PC-3 (cell line): Measurements from ENCODE around the gene GMPPB. TPM values are rescaled to one million over a fixed set of nuclear protein-coding genes. Genes with fewer than 3 reads are reported as not detected.

ENCODE experiments used
- ATAC-seq: fragments of 200-7000 bp; cut with Tn5 transposase; 2 replicates; pipeline ENCODE4 v1.9.1; 2020; ENCODE audit warnings: mild to moderate bottlenecking, moderate library complexity
- BruUV-seq: library from RNA; stranded (reverse); fragments of 400-500 nt; replicated peaks from 2 replicates; lab custom pipeline; 2021; lab: Mats Ljungman, UMichigan
- CTCF ChIA-PET: fragments of 300-600 bp; sonication (Branson Sonifier 250); formaldehyde crosslinking; loops from one replicate; lab custom pipeline; 2022; ENCODE audit warnings: antibody characterized with exemption; lab: Charles Lee
- POLR2A ChIA-PET: fragments of 300-600 bp; sonication (Branson Sonifier 250); formaldehyde crosslinking; loops from one replicate; lab custom pipeline; 2022; ENCODE audit warnings: antibody characterized with exemption; ENCODE audit not compliant: unreplicated experiment; lab: Charles Lee
- DNase-seq: peaks from one replicate; pipeline ENCODE4 v3.0.0-alpha.2; 2015
- H2AFZ ChIP-seq: fragments of 300-600 bp; sonication (generic); 2 replicates; pipeline ENCODE4 v1.6.0; 2016; ENCODE audit warnings: antibody characterized with exemption, low read length
- H3F3A ChIP-seq: fragments of 300-600 bp; sonication (generic); one replicate; pipeline ENCODE4 v1.6.0; 2017; ENCODE audit warnings: antibody characterized with exemption, low read length, control low read depth, mild to moderate bottlenecking; ENCODE audit not compliant: unreplicated experiment
- H3K27ac ChIP-seq: fragments of 300-600 bp; sonication (generic); 2 replicates; pipeline ENCODE4 v1.5.1; 2016; ENCODE audit warnings: mild to moderate bottlenecking, low read length
- H3K27me3 ChIP-seq: fragments of 300-600 bp; sonication (generic); 2 replicates; pipeline ENCODE4 v1.6.1; 2016; ENCODE audit warnings: low read length, mixed read lengths
- H3K36me3 ChIP-seq: fragments of 300-600 bp; sonication (generic); 2 replicates; pipeline ENCODE4 v1.6.1; 2016; ENCODE audit warnings: low read depth, mixed run types, low read length, mixed read lengths
- H3K4me1 ChIP-seq: fragments of 300-600 bp; sonication (generic); 2 replicates; pipeline ENCODE4 v1.5.1; 2016; ENCODE audit warnings: low read length; ENCODE audit not compliant: insufficient read depth
- H3K4me2 ChIP-seq: fragments of 300-600 bp; sonication (generic); 2 replicates; pipeline ENCODE4 v1.6.0; 2016; ENCODE audit warnings: low read length
- H3K4me3 ChIP-seq: fragments of 300-600 bp; sonication (generic); 2 replicates; pipeline ENCODE4 v1.5.1; 2016; ENCODE audit warnings: mild to moderate bottlenecking, low read length, mixed read lengths
- H3K79me2 ChIP-seq: fragments of 300-600 bp; sonication (generic); 2 replicates; pipeline ENCODE4 v1.6.1; 2017; ENCODE audit warnings: low read length, mixed read lengths
- H3K9ac ChIP-seq: fragments of 300-600 bp; sonication (generic); 2 replicates; pipeline ENCODE4 v1.6.0; 2016; ENCODE audit warnings: mild to moderate bottlenecking, low read length
- H3K9me2 ChIP-seq: fragments of 300-600 bp; sonication (generic); replicated peaks from 2 replicates; pipeline ENCODE4 v1.6.1; 2016; ENCODE audit warnings: mixed run types, low read length, mixed read lengths
- H3K9me3 ChIP-seq: fragments of 300-600 bp; sonication (generic); 2 replicates; pipeline ENCODE4 v1.6.1; 2016; ENCODE audit warnings: low read length, mixed read lengths
- H4K20me1 ChIP-seq: fragments of 300-600 bp; sonication (generic); 2 replicates; pipeline ENCODE4 v1.6.1; 2016; ENCODE audit warnings: low read length, mixed read lengths
- EZH2 ChIP-seq: fragments of 300-600 bp; sonication (generic); IDR thresholded peaks from one replicate; pipeline ENCODE4 v1.6.1; 2017; ENCODE audit warnings: antibody characterized with exemption, mild to moderate bottlenecking, low read length; ENCODE audit not compliant: unreplicated experiment
- EZH2phosphoT487 ChIP-seq: fragments of 300-600 bp; sonication (generic); IDR thresholded peaks from 2 replicates; pipeline ENCODE4 v1.6.1; 2018; ENCODE audit warnings: mild to moderate bottlenecking, antibody characterized with exemption, low read length, borderline replicate concordance
- intact Hi-C: fragments of 100-400 bp; cut with micrococcal nuclease; formaldehyde crosslinking; loops from 2 replicates; pipeline ENCODE4 v1.9.0; 2023
- total RNA-seq: library from RNA; depleted of rRNA; stranded (reverse); fragments of >200 nt; gene quantifications from 2 replicates; pipeline ENCODE4 v1.2.3, GENCODE V29; 2014
- TF ChIP-seq, protein P1 (sequence below): fragments of 300-600 bp; sonication (generic); conservative IDR thresholded peaks from 2 replicates; pipeline ENCODE4 v1.5.1; 2017; ENCODE audit warnings: antibody characterized with exemption, low read depth, mild to moderate bottlenecking, low read length

The GMPPB gene
- total RNA-seq, 1 experiment from 2014 or later = 69.5 TPM

DNA sequence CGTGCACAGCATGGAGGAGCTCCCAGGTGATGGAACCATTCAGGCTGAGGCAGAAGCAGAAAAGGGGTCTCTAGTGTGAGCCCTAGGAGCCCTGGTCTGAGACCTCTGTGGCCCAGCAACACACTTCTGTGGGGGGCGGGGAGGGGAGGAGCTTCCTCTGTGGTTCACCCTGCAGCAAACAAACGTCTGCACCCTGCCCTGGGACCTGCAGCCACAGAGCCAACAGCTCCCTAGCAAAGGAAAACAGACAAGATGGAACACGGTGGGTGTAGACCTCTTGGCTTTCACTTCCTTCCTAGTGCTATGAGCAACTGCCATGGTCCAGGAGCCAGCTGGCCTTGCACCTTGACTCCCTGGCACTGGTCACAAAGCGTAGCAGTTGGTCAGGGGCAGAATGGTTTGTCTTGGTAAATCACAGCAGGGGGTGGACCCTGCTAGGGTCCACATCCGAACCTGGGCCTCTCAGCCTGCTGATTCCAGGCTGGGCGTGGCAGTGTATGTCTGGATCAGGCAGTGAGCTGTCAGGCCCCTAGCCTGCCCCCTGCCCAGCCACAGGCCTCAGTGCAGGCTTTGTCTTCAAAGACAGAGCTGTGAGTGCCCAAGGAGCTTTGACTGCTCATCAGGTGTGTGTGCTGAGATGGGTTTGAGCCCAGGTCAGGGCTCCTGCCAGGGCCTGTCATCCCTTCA is 11.0 kb downstream of the GMPPB start:
- BruUV-seq = no TSS peak
- Histone ChIP-seq H3K9ac (no peak overlapping the region), H3K4me2 (no peak overlapping the region), H4K20me1 (no peaks in the 10 kb centered on the region), H3K36me3 (no peaks in the 10 kb centered on the region), H3K4me1 (no peaks in the 10 kb centered on the region), H2AFZ (no peak overlapping the region), H3F3A (no peaks in the 10 kb centered on the region), H3K27ac (no peak overlapping the region), H3K4me3 (no peak overlapping the region), H3K27me3 (no peaks in the 10 kb centered on the region), H3K9me3 (no peaks in the 10 kb centered on the region), H3K79me2 (no peaks in the 10 kb centered on the region), H3K9me2 (no peaks in the 10 kb centered on the region)
- ATAC-seq (no peak), DNase-seq (no peak)
- TF ChIP-seq EZH2phosphoT487 = no peak
- no peak for TF ChIP-seq EZH2
- TF ChIP-seq, protein P1, sequence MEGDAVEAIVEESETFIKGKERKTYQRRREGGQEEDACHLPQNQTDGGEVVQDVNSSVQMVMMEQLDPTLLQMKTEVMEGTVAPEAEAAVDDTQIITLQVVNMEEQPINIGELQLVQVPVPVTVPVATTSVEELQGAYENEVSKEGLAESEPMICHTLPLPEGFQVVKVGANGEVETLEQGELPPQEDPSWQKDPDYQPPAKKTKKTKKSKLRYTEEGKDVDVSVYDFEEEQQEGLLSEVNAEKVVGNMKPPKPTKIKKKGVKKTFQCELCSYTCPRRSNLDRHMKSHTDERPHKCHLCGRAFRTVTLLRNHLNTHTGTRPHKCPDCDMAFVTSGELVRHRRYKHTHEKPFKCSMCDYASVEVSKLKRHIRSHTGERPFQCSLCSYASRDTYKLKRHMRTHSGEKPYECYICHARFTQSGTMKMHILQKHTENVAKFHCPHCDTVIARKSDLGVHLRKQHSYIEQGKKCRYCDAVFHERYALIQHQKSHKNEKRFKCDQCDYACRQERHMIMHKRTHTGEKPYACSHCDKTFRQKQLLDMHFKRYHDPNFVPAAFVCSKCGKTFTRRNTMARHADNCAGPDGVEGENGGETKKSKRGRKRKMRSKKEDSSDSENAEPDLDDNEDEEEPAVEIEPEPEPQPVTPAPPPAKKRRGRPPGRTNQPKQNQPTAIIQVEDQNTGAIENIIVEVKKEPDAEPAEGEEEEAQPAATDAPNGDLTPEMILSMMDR = no peak
- POLR2A ChIA-PET = no interaction called here
- CTCF ChIA-PET = no interaction called here
- intact Hi-C loops = no loop called here

GRCh38 chr3:49712166-49712565 is 11.6 kb downstream of the GMPPB start:
- DNase-seq (no peak), ATAC-seq (no peak)
- ChIA-PET POLR2A (no interaction called here), CTCF (no interaction called here)
- no TSS peak for BruUV-seq
- Histone ChIP-seq H3K9me3 (no peaks in the 10 kb centered on the region), H4K20me1 (no peaks in the 10 kb centered on the region), H3K4me1 (no peaks in the 10 kb centered on the region), H3K4me2 (no peak overlapping the region), H3K9ac (no peak overlapping the region), H3K79me2 (no peaks in the 10 kb centered on the region), H3K4me3 (no peak overlapping the region), H3K27me3 (no peaks in the 10 kb centered on the region), H3K36me3 (no peaks in the 10 kb centered on the region), H3K27ac (no peak overlapping the region), H3F3A (no peaks in the 10 kb centered on the region), H3K9me2 (no peaks in the 10 kb centered on the region), H2AFZ (no peak overlapping the region)
- TF ChIP-seq EZH2 (no peak), EZH2phosphoT487 (no peak)
- TF ChIP-seq, protein P1 = no peak
- intact Hi-C loops = no loop called here

DNA sequence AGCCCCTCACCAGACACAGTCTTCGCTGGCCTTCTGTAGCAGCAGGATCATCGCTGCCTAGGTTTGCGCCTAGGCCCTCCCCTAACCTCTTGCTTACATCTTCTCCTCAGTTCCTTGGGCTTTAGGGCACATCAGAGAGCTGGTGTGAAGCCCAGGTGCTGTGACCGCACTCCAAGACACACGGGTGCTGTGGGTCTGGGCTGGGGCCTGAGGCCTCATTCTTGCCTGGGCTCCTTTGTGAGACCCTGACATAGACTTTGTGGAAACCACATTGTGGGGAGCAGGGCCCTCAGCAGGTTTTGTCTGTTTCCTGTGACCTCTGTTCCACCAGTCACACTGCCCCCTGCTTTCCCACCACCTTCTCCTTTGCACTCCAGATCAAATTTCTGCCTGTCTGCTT is 12.3 kb downstream of the GMPPB start:
- no peaks in the 10 kb centered on the region for H3K9me2 ChIP-seq
- BruUV-seq = no TSS peak
- POLR2A ChIA-PET = no interaction called here
- CTCF ChIA-PET = no interaction called here
- H3F3A ChIP-seq = no peaks in the 10 kb centered on the region
- H3K79me2 ChIP-seq = no peaks in the 10 kb centered on the region
- no peak overlapping the region for H3K4me3 ChIP-seq
- no peaks in the 10 kb centered on the region for H4K20me1 ChIP-seq
- no peaks in the 10 kb centered on the region for H3K9me3 ChIP-seq
- H3K36me3 ChIP-seq = no peaks in the 10 kb centered on the region
- no peaks in the 10 kb centered on the region for H3K4me1 ChIP-seq
- no peak overlapping the region for H2AFZ ChIP-seq
- DNase-seq = no peak
- TF ChIP-seq, protein P1 = no peak
- TF ChIP-seq EZH2phosphoT487 (no peak), EZH2 (no peak)
- H3K27me3 ChIP-seq = no peaks in the 10 kb centered on the region
- intact Hi-C loops = no loop called here
- no peak overlapping the region for H3K4me2 ChIP-seq
- H3K27ac ChIP-seq = no peak overlapping the region
- no peak overlapping the region for H3K9ac ChIP-seq
- no peak for ATAC-seq
